Spleen (tissue), 11 donors: ENCODE measurements around the gene RIMS3. TPM values are rescaled to one million over a fixed set of nuclear protein-coding genes. Genes with fewer than 3 reads are reported as not detected.

Experiments
- DNase-seq: peaks from one replicate; pipeline ENCODE4 v3.0.0-alpha.2; 2020
- H3K27ac ChIP-seq, 8 donors: fragments of 200-600 bp; sonication (generic) in 7 of 8; 1 replicate in 4 of 8; 2 replicates in 4 of 8; pipeline versions ENCODE4 v1.5.0 to v1.8.0; 2016 to 2021; ENCODE audit warnings: inconsistent platforms in 4 of 8, mild to moderate bottlenecking in 4 of 8, moderate library complexity in 1 of 8
- H3K27me3 ChIP-seq, 7 donors: fragments of 200-600 bp; sonication (generic) in 6 of 7; replicated peaks in 1 of 7; 1 replicate in 4 of 7; 2 replicates in 3 of 7; pipeline versions ENCODE4 v1.5.0 to v1.8.0; 2016 to 2021; ENCODE audit warnings: inconsistent platforms in 3 of 7, mild to moderate bottlenecking in 1 of 7
- H3K36me3 ChIP-seq, 6 donors: fragments of 200-600 bp; sonication (generic) in 5 of 6; 1 replicate in 4 of 6; 2 replicates in 2 of 6; pipeline versions ENCODE4 v1.5.0 to v1.8.0; 2016 to 2021; ENCODE audit warnings: inconsistent platforms in 2 of 6
- H3K4me1 ChIP-seq, 6 donors: fragments of 200-600 bp; sonication (generic) in 5 of 6; 1 replicate in 3 of 6; 2 replicates in 3 of 6; pipeline versions ENCODE4 v1.5.0 to v1.8.0; 2016 to 2021; ENCODE audit warnings: inconsistent platforms in 3 of 6
- H3K4me3 ChIP-seq, 8 donors: fragments of 200-600 bp; sonication (generic) in 7 of 8; 1 replicate in 4 of 8; 2 replicates in 4 of 8; pipeline versions ENCODE4 v1.5.0 to v1.8.0; 2016 to 2021; ENCODE audit warnings: inconsistent platforms in 4 of 8, mild to moderate bottlenecking in 4 of 8, moderate library complexity in 2 of 8
- H3K9me3 ChIP-seq, 8 donors: fragments of 200-600 bp; sonication (generic) in 7 of 8; 1 replicate in 4 of 8; 2 replicates in 4 of 8; pipeline versions ENCODE4 v1.5.0 to v1.8.0; 2016 to 2021; ENCODE audit warnings: inconsistent platforms in 4 of 8
- POLR2A ChIP-seq, 3 donors: fragments of 450-650 bp; IDR thresholded peaks; one replicate each; pipeline ENCODE4 v1.5.1; 2017; ENCODE audit warnings: antibody characterized with exemption in 3 of 3, mild to moderate bottlenecking in 1 of 3
- POLR2AphosphoS5 ChIP-seq, 3 donors: sonication (generic); formaldehyde crosslinking; IDR thresholded peaks; one replicate each; pipeline ENCODE4 v1.5.1; 2017; ENCODE audit warnings: antibody characterized with exemption in 3 of 3
- WGBS, 5 donors: extraction: QIAGEN DNeasy Blood & Tissue Kit in 3 of 5; methylation state at CpG; one replicate each; pipeline versions ENCODE4 v1.1.5 to v1.1.7; 2013 to 2018; 5-methylcytosine and 5-hydroxymethylcytosine counted together
- intact Hi-C: fragments of 100-400 bp; cut with DNase I; formaldehyde crosslinking; loops from one replicate; pipeline ENCODE4 v1.15.0; 2023; ENCODE audit warnings: low total_unique reads
- polyA plus RNA-seq, 3 donors: library from polyadenylated mRNA; stranded (reverse); fragments of 200-250 nt; gene quantifications; one replicate each; pipeline ENCODE4 v1.2.1, GENCODE V29; 2013
- total RNA-seq, 7 donors: library from RNA; depleted of rRNA in 3 of 7; stranded (reverse); fragments of >200 nt in 3 of 7; fragmentation: NEBNext Ultra II Directional in 4 of 7; extraction: Animal tissue kit (Norgen Biotek cat#: 25700) in 4 of 7; gene quantifications; one replicate each; pipeline versions ENCODE4 v1.1.0 to v1.2.1, GENCODE V29; 2016 to 2021
- TF ChIP-seq, protein P1 (sequence below), 11 experiments: fragments of 200-600 bp in 7 of 11; fragments of 450-650 bp in 4 of 11; sonication (generic) in 4 of 11; IDR thresholded peaks in 8 of 11; conservative IDR thresholded peaks in 3 of 11; 1 replicate in 7 of 11; 2 replicates in 4 of 11; pipeline versions ENCODE4 v1.4.0 to v1.8.0; 2016 to 2021; ENCODE audit warnings: antibody characterized with exemption in 11 of 11, inconsistent platforms in 4 of 11, mild to moderate bottlenecking in 1 of 11
- donor health status: healthy with polysubstance abuse.
- donor health status: DM: no; HTN: no; CAD: no; lungs with moderate emphysema.
- donor health status: DM: no; HTN: no; CAD: no.
- donor health status: Bipolar disorder and iron deficiency.
- donor health status: healthy.
- donor health status: DM: no; HTN: no; CAD: no.
- donor health status: DM: yes; HTN: yes; CAD: no.

Gene RIMS3
- total and polyA plus RNA-seq, 10 donors = 0.30 to 6.9 (median 2.7) TPM

DNA sequence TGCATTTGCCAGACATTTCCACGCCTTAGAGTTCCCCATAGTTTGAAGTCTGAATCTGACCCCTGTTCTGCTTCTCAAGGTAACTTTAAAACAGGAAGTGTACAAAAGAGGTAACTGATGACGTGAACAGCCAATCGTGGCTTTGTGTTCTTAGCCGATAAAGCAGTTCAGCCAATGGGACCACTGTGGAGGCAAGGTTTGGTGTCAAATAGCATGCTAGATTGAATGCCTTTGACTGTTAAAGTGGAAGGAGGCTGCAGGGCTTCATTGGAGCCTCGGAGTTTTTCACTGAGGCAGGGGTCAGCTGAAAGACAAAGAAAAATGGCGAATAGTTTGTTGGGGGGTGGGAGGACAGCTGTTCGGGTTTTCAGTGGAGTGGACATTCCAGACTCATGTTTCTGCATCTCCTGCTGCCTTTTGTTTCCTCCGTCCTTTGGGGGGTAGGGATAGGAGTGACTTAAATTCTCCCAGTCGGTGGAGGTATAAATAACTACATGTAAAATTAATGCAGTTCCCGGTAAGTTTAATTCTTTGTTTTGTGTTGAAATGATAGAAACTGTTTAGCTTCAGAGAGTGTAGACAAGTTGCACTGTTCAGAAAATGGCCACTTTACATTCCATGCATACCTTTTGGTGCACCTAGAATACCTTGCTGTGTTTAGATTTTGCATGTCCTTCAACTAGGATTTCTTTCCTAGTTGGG lies 43.8 kb upstream of the RIMS3 start:
- peak; percentile 84 for DNase-seq
- Histone ChIP-seq H3K36me3 (no peaks in the 10 kb centered on the region), H3K4me3 (peak overlapping the region; percentile 27 to 70 (median 43)), H3K9me3 (no peaks in the 10 kb centered on the region), H3K27ac (peak overlapping the region; percentile 36 to 89 (median 82)), H3K27me3 (no peaks in the 10 kb centered on the region), H3K4me1 (peaks cover 55 to 88% (median 75%) of the 10 kb centered on the region in 6 donors)
- intact Hi-C loops = no loop called here
- 1 to 9% (median 3%) methylated on average over 10 of the region's 10 CpGs for WGBS, 5 donors
- TF ChIP-seq POLR2A (IDR thresholded peaks at IDR 0.05) = peak in 1 of 3 donors; percentile 82
- TF ChIP-seq POLR2AphosphoS5 (IDR thresholded peaks at IDR 0.05) = peak in 1 of 3 donors; percentile 87
- TF ChIP-seq, protein P1, sequence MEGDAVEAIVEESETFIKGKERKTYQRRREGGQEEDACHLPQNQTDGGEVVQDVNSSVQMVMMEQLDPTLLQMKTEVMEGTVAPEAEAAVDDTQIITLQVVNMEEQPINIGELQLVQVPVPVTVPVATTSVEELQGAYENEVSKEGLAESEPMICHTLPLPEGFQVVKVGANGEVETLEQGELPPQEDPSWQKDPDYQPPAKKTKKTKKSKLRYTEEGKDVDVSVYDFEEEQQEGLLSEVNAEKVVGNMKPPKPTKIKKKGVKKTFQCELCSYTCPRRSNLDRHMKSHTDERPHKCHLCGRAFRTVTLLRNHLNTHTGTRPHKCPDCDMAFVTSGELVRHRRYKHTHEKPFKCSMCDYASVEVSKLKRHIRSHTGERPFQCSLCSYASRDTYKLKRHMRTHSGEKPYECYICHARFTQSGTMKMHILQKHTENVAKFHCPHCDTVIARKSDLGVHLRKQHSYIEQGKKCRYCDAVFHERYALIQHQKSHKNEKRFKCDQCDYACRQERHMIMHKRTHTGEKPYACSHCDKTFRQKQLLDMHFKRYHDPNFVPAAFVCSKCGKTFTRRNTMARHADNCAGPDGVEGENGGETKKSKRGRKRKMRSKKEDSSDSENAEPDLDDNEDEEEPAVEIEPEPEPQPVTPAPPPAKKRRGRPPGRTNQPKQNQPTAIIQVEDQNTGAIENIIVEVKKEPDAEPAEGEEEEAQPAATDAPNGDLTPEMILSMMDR (IDR thresholded peaks at IDR 0.05 in 8 of 11, conservative IDR thresholded peaks at IDR 0.05 in 3 of 11) = no peak

DNA sequence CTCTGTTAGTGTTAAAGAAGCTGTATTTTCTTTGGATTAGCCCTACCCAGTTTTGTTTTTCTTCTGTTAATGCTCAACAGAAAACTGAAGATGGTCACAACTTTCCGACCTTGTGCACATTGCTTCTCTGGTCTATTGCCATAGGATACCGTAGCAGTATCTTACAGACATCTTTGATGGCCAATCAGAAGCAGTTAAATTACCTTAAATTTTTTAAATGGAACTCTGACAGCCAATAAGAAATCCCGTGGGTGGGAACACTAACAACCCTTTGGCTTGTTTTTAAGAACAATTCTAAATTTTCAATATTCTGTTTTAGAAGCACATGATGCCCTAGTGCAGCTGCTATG lies 43.2 kb upstream of the RIMS3 start:
- H3K4me1 ChIP-seq = peaks cover 51 to 88% (median 74%) of the 10 kb centered on the region in 6 donors
- no peak for TF ChIP-seq POLR2A (IDR thresholded peaks at IDR 0.05)
- TF ChIP-seq, protein P1 (IDR thresholded peaks at IDR 0.05 in 8 of 11, conservative IDR thresholded peaks at IDR 0.05 in 3 of 11) = no peak
- no peak for TF ChIP-seq POLR2AphosphoS5 (IDR thresholded peaks at IDR 0.05)
- intact Hi-C loops = no loop called here

DNA sequence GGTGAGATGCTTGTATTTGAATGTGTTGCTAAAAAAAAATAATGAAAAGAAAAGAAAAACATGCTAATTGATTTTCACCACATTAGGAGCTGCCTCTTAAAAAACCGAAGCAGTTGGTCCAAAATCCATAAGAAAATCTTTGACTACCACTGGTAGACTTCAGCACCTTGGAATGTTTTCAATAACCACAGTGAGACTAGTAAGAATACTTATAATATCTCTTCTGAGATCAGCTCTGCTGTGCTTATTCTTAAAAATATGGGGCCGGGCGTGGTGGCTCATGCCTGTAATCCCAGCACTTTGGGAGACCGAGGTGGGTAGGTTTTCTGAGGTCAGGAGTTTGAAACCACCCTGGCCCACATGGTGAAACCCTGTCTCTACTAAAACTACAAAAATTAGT lies 41.1 kb upstream of the RIMS3 start:
- no peaks in the 10 kb centered on the region for H3K36me3 ChIP-seq
- TF ChIP-seq, protein P1 (IDR thresholded peaks at IDR 0.05 in 8 of 11, conservative IDR thresholded peaks at IDR 0.05 in 3 of 11) = no peak
- TF ChIP-seq POLR2A (IDR thresholded peaks at IDR 0.05) (no peak), POLR2AphosphoS5 (IDR thresholded peaks at IDR 0.05) (no peak)
- no peak overlapping the region for H3K27ac ChIP-seq
- H3K9me3 ChIP-seq = no peaks in the 10 kb centered on the region
- H3K27me3 ChIP-seq = no peaks in the 10 kb centered on the region
- 96 to 100% (median 98%) methylated on average over 4 of the region's 4 CpGs for WGBS, 5 donors
- intact Hi-C loops = no loop called here
- H3K4me1 ChIP-seq = peaks cover 39 to 88% (median 73%) of the 10 kb centered on the region in 6 donors
- DNase-seq = no peak
- H3K4me3 ChIP-seq = no peak overlapping the region

More for the DNA sequence above, 43.2 kb upstream of the RIMS3 start:
- 2 to 13% (median 5%) methylated on average over 3 of the region's 3 CpGs for WGBS, 5 donors
- no peaks in the 10 kb centered on the region for H3K27me3 ChIP-seq
- peak overlapping the region; percentile 27 to 70 (median 43) for H3K4me3 ChIP-seq
- H3K27ac ChIP-seq = peak overlapping the region; percentile 36 to 89 (median 82)
- DNase-seq = no peak
- no peaks in the 10 kb centered on the region for H3K36me3 ChIP-seq
- H3K9me3 ChIP-seq = no peaks in the 10 kb centered on the region

DNA sequence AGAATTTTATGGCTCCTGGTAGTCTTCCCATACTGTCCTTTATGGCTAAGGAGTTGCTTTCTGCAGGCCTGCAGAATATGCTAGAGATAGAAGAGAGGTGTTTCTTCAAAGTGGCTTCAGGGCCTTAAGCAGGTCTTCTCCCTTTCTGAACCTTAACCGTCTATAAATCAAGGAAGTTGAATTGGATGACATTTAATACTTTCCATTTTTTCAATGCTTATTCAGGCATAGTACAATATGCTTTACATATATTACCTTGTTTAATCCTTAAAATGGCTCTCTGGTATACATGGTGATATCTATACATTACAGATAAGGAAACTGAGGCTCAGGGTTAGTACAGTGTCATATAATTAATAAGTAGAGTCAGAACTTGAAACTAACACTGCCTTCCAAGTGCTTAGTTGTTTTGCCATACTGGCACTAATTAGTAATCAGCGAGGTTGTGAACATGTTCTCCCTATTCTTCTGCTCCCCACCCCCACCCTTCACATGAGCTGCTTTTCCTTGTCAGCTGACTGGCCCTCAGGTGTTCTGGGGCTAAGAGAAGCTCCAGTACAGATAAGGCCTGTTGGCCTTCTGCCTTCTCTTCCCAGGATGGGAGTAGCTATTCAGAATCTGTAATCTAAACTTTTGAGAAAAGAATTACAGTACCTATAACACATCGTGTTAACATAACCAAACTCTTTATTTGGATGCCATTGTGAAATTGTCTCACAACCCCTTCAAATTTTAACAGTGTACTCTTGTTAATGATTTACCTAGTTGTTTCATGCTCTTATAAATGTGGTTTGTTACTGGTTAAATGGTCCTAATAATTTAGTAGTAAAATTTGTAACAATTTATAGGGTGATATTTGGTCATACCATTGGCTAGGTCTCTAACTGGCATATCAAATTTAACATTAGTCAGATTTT lies 39.6 kb upstream of the RIMS3 start:
- H3K36me3 ChIP-seq = no peaks in the 10 kb centered on the region
- no peak overlapping the region for H3K4me3 ChIP-seq
- DNase-seq = no peak
- H3K27me3 ChIP-seq = no peaks in the 10 kb centered on the region
- no peaks in the 10 kb centered on the region for H3K9me3 ChIP-seq
- H3K4me1 ChIP-seq = peaks cover 31 to 88% (median 72%) of the 10 kb centered on the region in 6 donors
- TF ChIP-seq, protein P1 (IDR thresholded peaks at IDR 0.05 in 8 of 11, conservative IDR thresholded peaks at IDR 0.05 in 3 of 11) = no peak
- TF ChIP-seq POLR2A (IDR thresholded peaks at IDR 0.05) = no peak
- TF ChIP-seq POLR2AphosphoS5 (IDR thresholded peaks at IDR 0.05) = no peak
- 78 to 88% (median 80%) methylated on average over 3 of the region's 3 CpGs for WGBS, 5 donors
- intact Hi-C loops = no loop called here
- H3K27ac ChIP-seq = peak overlapping the region in 2 of 8 donors; percentile 0 to 58
